ENCODE data around the gene RBM5. TPM values are rescaled to one million over a fixed set of nuclear protein-coding genes. Genes with fewer than 3 reads are reported as not detected.

Gene RBM5
- total and polyA plus RNA-seq, 10 of the 15 experiments (the other 5 are each of a cell fraction or from before 2014, with no cell fraction given) = 35.1 to 347 (median 111) TPM

DNA sequence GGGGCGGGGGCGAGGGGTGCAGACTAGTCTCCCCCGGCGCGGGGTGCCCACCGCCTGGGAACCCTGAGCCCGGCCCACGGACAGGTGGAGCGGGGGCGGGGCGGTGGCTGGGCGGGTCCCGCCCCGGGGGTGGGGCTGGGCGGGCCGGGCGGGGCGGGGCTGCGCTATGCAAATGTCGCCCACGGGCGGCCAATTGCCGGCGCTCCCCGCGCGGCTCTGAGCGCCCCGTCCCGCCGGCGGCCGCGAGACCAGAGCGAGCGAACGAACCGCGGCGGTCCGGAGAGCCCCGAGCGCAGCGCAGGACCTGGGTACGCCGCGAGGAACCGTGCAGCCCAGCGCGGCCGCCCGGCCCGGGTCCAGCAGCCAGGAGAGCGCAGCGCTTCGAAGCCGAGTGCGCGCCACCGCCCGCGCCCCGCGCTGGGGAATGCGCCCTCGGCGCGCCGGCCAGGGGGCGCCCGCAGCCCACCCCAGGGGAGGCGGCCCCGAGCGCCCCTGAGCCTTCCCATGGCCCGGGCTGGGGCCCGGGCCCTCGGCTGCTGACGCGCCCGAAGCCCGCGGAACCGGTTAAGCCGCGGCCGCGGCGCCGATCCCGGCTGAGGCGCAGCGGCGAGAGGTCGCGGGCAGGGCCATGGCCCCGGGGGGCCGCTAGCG, 66.2 kb downstream of the RBM5 start, which contains the start of gene SEMA3F (continued):
- TF ChIP-seq SPI1 (IDR thresholded peaks at IDR 0.05; ENCODE audit: borderline replicate concordance, insufficient read depth, low read depth, low read length) (no peak), SMAD5 (IDR thresholded peaks at IDR 0.05; ENCODE audit: low read depth) (no peak), HDAC6 (IDR thresholded peaks at IDR 0.05; ENCODE audit: unreplicated experiment) (peak; percentile 87), LARP7 (IDR thresholded peaks at IDR 0.05) (peak; percentile 64; the same call in 1 of the 2 replicates), PML (IDR thresholded peaks at IDR 0.05; ENCODE audit: low read length) (no peak), SUPT20H (IDR thresholded peaks at IDR 0.05; ENCODE audit: borderline replicate concordance, control insufficient read depth, low read depth, low read length) (no peak), BCL11A (IDR thresholded peaks at IDR 0.05; ENCODE audit: low read depth, low read length) (no peak), TAF1 (IDR thresholded peaks at IDR 0.05; ENCODE audit: borderline replicate concordance, low read depth, low read length) (no peak), MYC (IDR thresholded peaks at IDR 0.05; ENCODE audit: insufficient read depth, insufficient read length, insufficient replicate concordance, low read length, severe bottlenecking) (no peak), TCF7 (IDR thresholded peaks at IDR 0.05; ENCODE audit: borderline replicate concordance) (no peak), CBX5 (IDR thresholded peaks at IDR 0.05; ENCODE audit: low read depth) (no peak), CHD1 (IDR thresholded peaks at IDR 0.05; ENCODE audit: low read depth, low read length) (no peak), KLF5 (IDR thresholded peaks at IDR 0.05; ENCODE audit: partially characterized antibody) (no peak), ZNF274 (IDR thresholded peaks at IDR 0.05; ENCODE audit: insufficient read depth, insufficient read length) (no peak), ZNF207 (IDR thresholded peaks at IDR 0.05; ENCODE audit: borderline replicate concordance) (no peak), IRF4 (IDR thresholded peaks at IDR 0.05; ENCODE audit: low read depth, low read length) (no peak), BHLHE40 (IDR thresholded peaks at IDR 0.05; ENCODE audit: borderline replicate concordance in 1 of 2, low read depth in 2 of 2, low read length in 1 of 2) (peak in 1 of 2 experiments; percentile 10; a peak in 1 of 4 replicates), EED (IDR thresholded peaks at IDR 0.05; ENCODE audit: low read depth) (no peak), NR2C2 (IDR thresholded peaks at IDR 0.05; ENCODE audit: borderline replicate concordance, control insufficient read depth, insufficient read length, low read depth) (no peak), BACH1 (IDR thresholded peaks at IDR 0.05; ENCODE audit: borderline replicate concordance) (no peak), ASH2L (IDR thresholded peaks at IDR 0.05; ENCODE audit: borderline replicate concordance, low read depth) (no peak), SUZ12 (IDR thresholded peaks at IDR 0.05; ENCODE audit: unreplicated experiment) (peak; percentile 46)
- TF ChIP-seq, protein P1, sequence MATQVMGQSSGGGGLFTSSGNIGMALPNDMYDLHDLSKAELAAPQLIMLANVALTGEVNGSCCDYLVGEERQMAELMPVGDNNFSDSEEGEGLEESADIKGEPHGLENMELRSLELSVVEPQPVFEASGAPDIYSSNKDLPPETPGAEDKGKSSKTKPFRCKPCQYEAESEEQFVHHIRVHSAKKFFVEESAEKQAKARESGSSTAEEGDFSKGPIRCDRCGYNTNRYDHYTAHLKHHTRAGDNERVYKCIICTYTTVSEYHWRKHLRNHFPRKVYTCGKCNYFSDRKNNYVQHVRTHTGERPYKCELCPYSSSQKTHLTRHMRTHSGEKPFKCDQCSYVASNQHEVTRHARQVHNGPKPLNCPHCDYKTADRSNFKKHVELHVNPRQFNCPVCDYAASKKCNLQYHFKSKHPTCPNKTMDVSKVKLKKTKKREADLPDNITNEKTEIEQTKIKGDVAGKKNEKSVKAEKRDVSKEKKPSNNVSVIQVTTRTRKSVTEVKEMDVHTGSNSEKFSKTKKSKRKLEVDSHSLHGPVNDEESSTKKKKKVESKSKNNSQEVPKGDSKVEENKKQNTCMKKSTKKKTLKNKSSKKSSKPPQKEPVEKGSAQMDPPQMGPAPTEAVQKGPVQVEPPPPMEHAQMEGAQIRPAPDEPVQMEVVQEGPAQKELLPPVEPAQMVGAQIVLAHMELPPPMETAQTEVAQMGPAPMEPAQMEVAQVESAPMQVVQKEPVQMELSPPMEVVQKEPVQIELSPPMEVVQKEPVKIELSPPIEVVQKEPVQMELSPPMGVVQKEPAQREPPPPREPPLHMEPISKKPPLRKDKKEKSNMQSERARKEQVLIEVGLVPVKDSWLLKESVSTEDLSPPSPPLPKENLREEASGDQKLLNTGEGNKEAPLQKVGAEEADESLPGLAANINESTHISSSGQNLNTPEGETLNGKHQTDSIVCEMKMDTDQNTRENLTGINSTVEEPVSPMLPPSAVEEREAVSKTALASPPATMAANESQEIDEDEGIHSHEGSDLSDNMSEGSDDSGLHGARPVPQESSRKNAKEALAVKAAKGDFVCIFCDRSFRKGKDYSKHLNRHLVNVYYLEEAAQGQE (IDR thresholded peaks at IDR 0.05; ENCODE audit: low read depth, low read length) = no peak
- TF ChIP-seq, protein P2, sequence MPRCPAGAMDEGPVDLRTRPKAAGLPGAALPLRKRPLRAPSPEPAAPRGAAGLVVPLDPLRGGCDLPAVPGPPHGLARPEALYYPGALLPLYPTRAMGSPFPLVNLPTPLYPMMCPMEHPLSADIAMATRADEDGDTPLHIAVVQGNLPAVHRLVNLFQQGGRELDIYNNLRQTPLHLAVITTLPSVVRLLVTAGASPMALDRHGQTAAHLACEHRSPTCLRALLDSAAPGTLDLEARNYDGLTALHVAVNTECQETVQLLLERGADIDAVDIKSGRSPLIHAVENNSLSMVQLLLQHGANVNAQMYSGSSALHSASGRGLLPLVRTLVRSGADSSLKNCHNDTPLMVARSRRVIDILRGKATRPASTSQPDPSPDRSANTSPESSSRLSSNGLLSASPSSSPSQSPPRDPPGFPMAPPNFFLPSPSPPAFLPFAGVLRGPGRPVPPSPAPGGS (IDR thresholded peaks at IDR 0.05; ENCODE audit: borderline replicate concordance, insufficient read depth, low read depth, low read length, poor library complexity, severe bottlenecking) = no peak
- TF ChIP-seq, protein P3, sequence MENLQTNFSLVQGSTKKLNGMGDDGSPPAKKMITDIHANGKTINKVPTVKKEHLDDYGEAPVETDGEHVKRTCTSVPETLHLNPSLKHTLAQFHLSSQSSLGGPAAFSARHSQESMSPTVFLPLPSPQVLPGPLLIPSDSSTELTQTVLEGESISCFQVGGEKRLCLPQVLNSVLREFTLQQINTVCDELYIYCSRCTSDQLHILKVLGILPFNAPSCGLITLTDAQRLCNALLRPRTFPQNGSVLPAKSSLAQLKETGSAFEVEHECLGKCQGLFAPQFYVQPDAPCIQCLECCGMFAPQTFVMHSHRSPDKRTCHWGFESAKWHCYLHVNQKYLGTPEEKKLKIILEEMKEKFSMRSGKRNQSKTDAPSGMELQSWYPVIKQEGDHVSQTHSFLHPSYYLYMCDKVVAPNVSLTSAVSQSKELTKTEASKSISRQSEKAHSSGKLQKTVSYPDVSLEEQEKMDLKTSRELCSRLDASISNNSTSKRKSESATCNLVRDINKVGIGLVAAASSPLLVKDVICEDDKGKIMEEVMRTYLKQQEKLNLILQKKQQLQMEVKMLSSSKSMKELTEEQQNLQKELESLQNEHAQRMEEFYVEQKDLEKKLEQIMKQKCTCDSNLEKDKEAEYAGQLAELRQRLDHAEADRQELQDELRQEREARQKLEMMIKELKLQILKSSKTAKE (IDR thresholded peaks at IDR 0.05; ENCODE audit: low read depth, poor library complexity, severe bottlenecking) = no peak
